Mucosa of gallbladder (tissue), 1 donor: ENCODE measurements around the gene GABRP. TPM values are rescaled to one million over a fixed set of nuclear protein-coding genes. Genes with fewer than 3 reads are reported as not detected.
"Not testable (repeated sequence)": the region's sequence is repeated elsewhere in the genome, so short reads cannot be mapped to it uniquely, and the experiment has no call there.

Source experiments
- DNase-seq: peaks from one replicate; pipeline ENCODE4 v3.0.0-alpha.2; 2020; ENCODE audit warnings: low spot score
- total RNA-seq: library from RNA; stranded (reverse); gene quantifications from one replicate; pipeline ENCODE4 v1.2.1, GENCODE V29; 2021
- donor health status: DM: no; HTN: no; CAD: no.

The GABRP gene
- total RNA-seq, 1 donor from 2014 or later, result 44.3 TPM

DNA sequence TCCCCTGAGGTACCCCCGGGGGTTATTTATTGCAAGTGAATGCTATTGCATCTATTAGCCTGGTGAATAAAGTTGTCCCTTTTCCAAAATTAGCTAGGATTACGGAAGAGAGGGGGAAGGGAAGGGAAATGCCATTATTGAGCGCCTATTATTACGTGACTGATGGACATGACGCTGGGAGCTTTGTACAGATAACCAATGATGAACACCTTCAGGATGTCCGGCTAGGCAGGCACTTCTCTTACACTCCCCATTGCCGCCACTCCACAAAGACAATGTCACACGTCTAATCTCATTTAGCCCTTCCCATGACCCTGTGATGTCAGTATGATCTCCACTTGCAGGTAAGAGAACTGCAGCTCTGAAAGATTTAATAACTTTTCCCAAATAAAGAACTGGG is 9.4 kb downstream of the GABRP start:
- no peak for DNase-seq

DNA sequence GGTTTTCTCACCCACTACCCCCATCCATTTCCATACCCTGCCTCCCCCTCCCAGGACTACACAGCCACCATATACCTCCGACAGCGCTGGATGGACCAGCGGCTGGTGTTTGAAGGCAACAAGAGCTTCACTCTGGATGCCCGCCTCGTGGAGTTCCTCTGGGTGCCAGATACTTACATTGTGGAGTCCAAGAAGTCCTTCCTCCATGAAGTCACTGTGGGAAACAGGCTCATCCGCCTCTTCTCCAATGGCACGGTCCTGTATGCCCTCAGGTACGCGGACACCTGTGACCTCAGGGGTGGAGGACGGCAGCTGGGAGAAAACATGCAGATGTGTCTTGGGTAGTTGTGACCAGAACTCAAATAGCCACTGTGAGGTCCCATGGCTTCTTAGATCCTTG is 11.6 kb downstream of the GABRP start:
- no peak for DNase-seq

- no peak for DNase-seq
These were observed 22.1 kb downstream of the GABRP start for GRCh38 chr5:170805666-170806065.

- peak; percentile 30 for DNase-seq
These were observed 26.0 kb downstream of the GABRP start for GRCh38 chr5:170809551-170809950.

- no peak for DNase-seq
These were observed 28.2 kb downstream of the GABRP start for GRCh38 chr5:170811719-170812118.

GRCh38 chr5:170813231-170813630 is 29.7 kb downstream of the GABRP start:
- no peak for DNase-seq

- DNase-seq, result no peak
These were observed 33.7 kb downstream of the GABRP start for GRCh38 chr5:170817195-170817594.

GRCh38 chr5:170818232-170818631 is 34.7 kb downstream of the GABRP start:
- DNase-seq, result no peak

GRCh38 chr5:170819824-170820223 is 36.3 kb downstream of the GABRP start:
- DNase-seq, result no peak

- no peak for DNase-seq
These were observed 37.8 kb downstream of the GABRP start for GRCh38 chr5:170821257-170821800.

DNA sequence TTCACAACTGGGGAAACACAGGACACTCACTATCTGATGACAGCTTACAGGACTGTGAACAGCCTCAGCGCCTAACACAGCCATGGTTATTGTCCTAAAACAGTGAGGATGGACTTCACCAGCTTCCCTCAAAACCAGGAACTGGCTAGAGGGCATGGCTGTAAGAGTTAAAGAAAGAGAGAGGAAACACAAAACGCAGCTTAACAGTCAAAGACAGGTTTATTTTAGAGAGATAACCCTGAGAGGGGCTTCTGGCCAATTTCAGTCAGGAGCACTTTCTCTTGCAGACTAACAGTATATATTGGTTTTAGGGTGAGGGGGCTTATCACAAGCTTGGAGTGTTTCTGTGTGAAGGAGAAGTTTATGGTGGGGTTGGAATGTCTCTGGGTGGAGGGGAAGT is 42.6 kb downstream of the GABRP start:
- DNase-seq, result no peak

- DNase-seq, result no peak
These were observed 48.7 kb downstream of the GABRP start for GRCh38 chr5:170832241-170832640.

DNA sequence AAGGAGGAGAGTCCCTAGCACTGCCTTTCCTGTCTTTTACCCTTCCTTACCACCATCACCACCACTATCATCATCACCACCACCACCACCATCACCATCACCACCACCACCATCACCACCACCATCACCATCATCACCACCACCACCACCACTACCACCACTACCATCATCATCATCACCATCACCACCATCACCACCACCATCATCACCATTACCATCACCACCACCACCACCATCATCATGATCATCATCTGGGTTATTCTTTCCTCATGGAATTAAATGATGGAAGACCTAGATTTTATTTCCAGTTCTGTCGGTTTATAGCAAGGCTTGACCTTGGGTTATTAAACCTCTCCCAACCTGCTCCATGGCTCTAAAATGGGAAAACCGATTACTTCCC is 50.5 kb downstream of the GABRP start:
- not testable (repeated sequence) for DNase-seq

DNA sequence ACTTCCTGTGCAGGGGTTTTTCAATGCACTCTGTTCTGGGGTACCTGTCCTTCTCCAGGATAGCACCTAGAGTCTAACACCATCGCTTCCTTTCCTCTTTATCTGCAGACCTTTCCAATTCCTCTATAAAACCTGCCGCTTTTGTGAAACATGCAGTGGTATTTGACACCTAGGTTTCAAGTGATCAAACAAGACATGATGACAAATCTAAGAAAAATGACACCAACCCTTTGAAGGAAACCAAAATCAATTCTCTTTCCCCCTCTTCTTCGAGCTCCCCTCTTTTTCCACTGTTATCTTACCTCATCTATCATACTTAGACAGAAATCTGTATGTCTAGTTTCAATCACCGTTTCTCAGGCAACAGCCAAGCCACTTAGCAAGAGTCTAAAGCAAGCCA is 52.7 kb downstream of the GABRP start:
- no peak for DNase-seq

- DNase-seq, result no peak
These were observed 60.3 kb downstream of the GABRP start for GRCh38 chr5:170843870-170844269.

- no peak for DNase-seq
These were observed 61.1 kb downstream of the GABRP start for GRCh38 chr5:170844651-170845050.

- DNase-seq, result no peak
These were observed 62.9 kb downstream of the GABRP start for GRCh38 chr5:170846416-170846815.

GRCh38 chr5:170846846-170847245 is 63.3 kb downstream of the GABRP start:
- DNase-seq, result no peak

DNA sequence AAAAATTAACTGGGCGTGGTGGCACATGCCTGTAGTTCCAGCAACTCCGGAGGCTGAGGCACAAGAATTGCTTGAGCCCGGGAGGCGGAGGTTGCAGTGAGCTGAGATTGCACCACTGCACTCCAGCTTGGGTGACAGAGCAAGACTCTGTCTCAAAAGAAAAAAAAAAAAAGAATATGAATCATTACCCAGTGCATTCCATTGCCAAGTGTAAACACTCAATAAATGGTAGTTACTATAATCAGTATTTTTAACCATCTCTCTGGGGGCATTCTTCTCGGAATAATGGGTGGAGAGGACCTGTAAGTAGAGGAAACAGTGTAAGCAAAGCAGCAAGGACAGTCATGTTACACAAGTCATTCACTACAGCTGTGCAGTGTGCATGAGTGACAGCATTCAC is 64.5 kb downstream of the GABRP start:
- DNase-seq, result no peak

DNA sequence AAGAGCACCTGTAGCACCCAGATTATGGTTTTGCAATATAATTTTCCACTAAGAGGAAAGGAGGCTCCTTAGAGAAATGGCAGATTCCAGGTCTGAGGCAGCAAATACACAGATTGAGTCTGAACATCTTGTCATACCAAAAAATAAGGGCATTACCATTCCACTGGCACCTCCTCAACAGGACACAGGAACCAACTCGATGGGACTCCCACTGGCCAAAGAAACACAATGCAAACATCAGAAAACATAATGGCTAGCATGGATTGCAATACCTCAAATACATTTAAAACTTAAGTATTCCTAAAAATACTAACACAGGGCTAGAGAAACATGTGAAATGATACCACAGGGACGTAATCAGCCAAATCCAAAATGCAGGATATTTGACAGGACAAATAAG is 65.8 kb downstream of the GABRP start:
- DNase-seq, result no peak

GRCh38 chr5:170854566-170854965 is 71.0 kb downstream of the GABRP start:
- no peak for DNase-seq

GRCh38 chr5:170857066-170857465 is 73.5 kb downstream of the GABRP start:
- DNase-seq, result no peak

- DNase-seq, result no peak
These were observed 76.9 kb downstream of the GABRP start for GRCh38 chr5:170860415-170860814.

DNA sequence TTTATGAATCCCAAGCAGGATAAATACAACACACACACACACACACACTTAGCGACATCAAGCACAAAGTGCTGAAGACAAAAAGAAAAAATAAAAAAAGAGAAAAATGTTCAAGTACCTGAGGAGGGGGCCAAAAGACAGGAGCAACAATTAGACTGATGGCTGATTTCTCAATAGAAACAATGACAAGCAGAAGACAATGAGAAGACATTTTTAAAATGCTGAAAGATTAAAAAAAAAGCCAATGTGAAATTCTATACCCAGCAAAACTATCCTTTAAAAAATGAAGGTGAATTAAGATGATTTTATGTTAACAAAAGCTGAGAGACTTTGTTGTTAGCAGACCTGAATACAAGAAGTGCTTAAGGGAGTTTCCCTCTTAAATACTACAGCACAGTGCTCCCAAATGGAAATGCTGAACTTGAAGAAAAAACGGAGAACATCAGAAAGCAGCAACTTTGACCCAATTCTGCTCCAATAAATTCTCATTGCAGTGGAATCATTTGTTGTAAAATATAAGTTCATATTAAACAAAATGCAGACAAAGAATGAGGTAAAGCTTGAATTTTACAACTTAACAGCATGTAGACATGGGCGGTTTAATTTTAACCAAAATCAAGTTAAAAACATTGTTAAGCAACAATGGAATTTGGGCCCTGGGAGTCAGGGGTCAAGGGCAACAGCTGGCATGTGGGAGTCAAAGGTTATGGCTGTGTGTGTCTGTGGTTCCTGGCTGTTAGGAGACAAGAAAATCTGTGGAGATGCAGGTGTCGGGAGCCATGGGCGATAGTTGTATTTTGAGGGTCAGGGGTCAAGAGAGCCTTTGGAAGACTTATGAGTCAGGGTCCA is 77.5 kb downstream of the GABRP start:
- DNase-seq, result no peak
